Measurements from ENCODE around the gene WSCD1.

Gene WSCD1

DNA sequence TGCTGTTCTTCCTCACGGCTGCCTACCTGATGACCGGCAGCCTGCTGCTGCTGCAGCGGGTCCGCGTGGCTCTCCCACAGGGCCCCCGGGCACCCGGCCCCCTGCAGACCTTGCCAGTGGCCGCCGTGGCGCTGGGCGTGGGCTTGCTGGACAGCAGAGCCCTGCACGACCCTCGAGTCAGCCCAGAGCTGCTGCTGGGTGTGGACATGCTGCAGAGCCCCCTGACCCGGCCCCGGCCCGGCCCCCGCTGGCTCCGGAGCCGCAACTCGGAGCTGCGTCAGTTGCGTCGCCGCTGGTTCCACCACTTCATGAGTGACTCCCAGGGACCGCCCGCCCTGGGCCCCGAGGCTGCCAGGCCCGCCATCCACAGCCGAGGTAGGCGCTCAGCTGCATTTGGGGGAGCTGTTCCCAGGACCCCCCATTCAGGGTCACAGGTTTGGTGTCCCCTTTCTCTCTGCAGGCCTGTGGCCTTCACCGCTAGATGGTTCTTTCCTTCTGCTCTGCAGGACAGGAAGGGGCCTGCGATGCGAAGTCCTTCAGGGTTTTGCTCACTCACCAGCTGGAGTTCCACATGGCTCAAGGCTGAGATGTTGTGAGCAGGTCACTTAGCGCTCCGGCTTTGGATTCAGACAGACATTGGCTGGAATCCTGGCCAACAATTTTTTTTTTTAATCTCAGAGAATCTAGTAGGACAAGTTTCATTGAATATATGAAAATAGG lies 10.7 kb downstream of the WSCD1 start:
- DNase-seq = no peak

DNA sequence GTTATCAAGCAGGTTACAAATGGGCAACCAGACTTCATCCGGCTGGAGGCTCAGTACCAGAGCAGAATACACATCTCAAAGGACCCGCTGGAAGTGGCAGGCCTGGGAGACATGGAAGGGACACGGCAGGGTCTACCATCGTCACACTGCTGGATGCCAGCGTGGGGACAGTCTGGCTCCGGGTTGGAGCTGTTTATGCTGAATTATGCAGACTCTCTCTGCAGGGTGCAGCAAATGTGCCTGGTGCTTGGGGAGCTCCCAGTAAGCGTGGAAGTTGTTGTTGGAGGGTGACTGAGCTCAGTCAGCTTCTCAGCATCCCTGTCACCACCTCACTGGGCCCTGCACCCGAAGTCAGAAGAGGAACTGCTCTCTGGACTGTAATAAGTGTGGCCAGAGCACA lies 12.2 kb downstream of the WSCD1 start:
- H4K8ac ChIP-seq (ENCODE audit: low read depth, low read length) = no peak overlapping the region
- H2BK120ac ChIP-seq (ENCODE audit: low read depth, low read length) = no peak overlapping the region
- H3K18ac ChIP-seq (ENCODE audit: low read length) = no peak overlapping the region
- H2BK5ac ChIP-seq (ENCODE audit: low read length) = no peak overlapping the region
- H3K4me2 ChIP-seq (ENCODE audit: low read length) = no peak overlapping the region
- no peak overlapping the region for H3K4me3 ChIP-seq (ENCODE audit: low read length)
- H3K27ac ChIP-seq (ENCODE audit: low read depth, low read length) = no peak overlapping the region
- no peak for DNase-seq
- H3K23ac ChIP-seq (ENCODE audit: low read length) = no peak overlapping the region
- no peak overlapping the region for H2AK5ac ChIP-seq (ENCODE audit: low read length)
- H3K4ac ChIP-seq (ENCODE audit: low read depth, low read length) = no peak overlapping the region
- no peak overlapping the region for H4K5ac ChIP-seq (ENCODE audit: low read length)
- WGBS (ENCODE audit: extremely low coverage, insufficient coverage, low lambda C conversion rate) = no CpG with 5 or more reads among the region's 8 CpGs
- H3K9ac ChIP-seq (ENCODE audit: low read length) = no peak overlapping the region
- H3K79me1 ChIP-seq (ENCODE audit: low read length) = no peaks in the 10 kb centered on the region
- H3K27me3 ChIP-seq (ENCODE audit: insufficient read depth, low read length, poor library complexity) = no peaks in the 10 kb centered on the region
- no peaks in the 10 kb centered on the region for H3K4me1 ChIP-seq (ENCODE audit: control insufficient read depth, low read depth, low read length)
- H3K56ac ChIP-seq (ENCODE audit: low read length) = no peak overlapping the region
- no peaks in the 10 kb centered on the region for H3K79me2 ChIP-seq (ENCODE audit: control insufficient read depth, insufficient read depth, low read length)
- H2BK15ac ChIP-seq (replicated peaks; ENCODE audit: low read depth) = no peak overlapping the region
- no peaks in the 10 kb centered on the region for H3K36me3 ChIP-seq (ENCODE audit: control insufficient read depth, insufficient read depth, low read length)

More for the DNA sequence above, 10.7 kb downstream of the WSCD1 start:
- Histone ChIP-seq H3K9ac (ENCODE audit: low read length) (no peak overlapping the region), H2BK5ac (ENCODE audit: low read length) (no peak overlapping the region), H3K27me3 (ENCODE audit: insufficient read depth, low read length, poor library complexity) (no peaks in the 10 kb centered on the region), H2BK120ac (ENCODE audit: low read depth, low read length) (no peak overlapping the region), H3K56ac (ENCODE audit: low read length) (no peak overlapping the region), H3K79me2 (ENCODE audit: control insufficient read depth, insufficient read depth, low read length) (no peaks in the 10 kb centered on the region), H2AK5ac (ENCODE audit: low read length) (no peak overlapping the region), H3K23ac (ENCODE audit: low read length) (no peak overlapping the region), H3K79me1 (ENCODE audit: low read length) (no peaks in the 10 kb centered on the region), H4K8ac (ENCODE audit: low read depth, low read length) (no peak overlapping the region), H4K5ac (ENCODE audit: low read length) (no peak overlapping the region), H3K18ac (ENCODE audit: low read length) (no peak overlapping the region), H3K4me3 (ENCODE audit: low read length) (no peak overlapping the region), H3K36me3 (ENCODE audit: control insufficient read depth, insufficient read depth, low read length) (no peaks in the 10 kb centered on the region), H3K27ac (ENCODE audit: low read depth, low read length) (no peak overlapping the region), H3K4me1 (ENCODE audit: control insufficient read depth, low read depth, low read length) (no peaks in the 10 kb centered on the region), H3K4me2 (ENCODE audit: low read length) (no peak overlapping the region), H2BK15ac (replicated peaks; ENCODE audit: low read depth) (no peak overlapping the region), H3K4ac (ENCODE audit: low read depth, low read length) (no peak overlapping the region)
- WGBS (ENCODE audit: extremely low coverage, insufficient coverage, low lambda C conversion rate) = no CpG with 5 or more reads among the region's 35 CpGs

DNA sequence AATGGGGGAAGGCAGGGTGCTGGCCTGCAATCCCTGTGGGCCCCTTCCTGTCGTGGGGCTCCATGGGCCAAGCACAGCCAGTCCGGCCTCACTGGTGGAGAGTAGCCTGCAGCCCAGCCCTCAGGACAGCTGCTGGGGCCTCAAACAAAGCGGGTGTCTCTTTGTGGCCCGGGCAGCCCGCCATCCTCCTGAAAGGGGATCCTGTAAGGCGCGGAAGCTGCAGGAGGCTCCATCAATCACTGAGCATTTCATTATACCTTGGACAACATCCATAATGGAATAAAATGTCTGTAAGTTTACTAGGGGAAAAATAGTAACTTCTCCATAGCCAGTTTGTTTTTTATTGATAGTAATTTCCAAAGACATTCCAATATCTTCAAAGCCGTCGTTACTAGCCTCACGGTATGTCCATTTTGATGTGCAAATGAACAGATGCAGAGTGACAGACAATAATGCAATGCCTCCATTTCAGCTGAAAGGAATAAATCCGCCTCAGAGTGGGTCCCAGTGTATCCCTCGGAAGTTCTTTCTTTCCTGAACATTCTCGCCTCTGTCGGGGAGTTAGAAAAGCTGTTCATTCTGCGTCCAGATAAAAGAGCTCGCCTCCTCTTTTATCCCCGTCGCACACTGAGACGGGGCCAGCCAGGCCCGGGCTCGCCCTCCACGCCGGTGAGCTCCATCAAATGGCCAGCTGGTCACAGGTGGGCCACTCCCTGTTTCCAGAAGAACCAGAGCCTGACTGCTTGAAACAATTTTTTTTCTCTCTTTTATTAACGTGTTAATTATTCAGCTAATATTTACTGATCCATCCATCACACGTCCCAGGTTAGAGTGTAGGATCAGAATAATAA lies 14.4 kb downstream of the WSCD1 start:
- Histone ChIP-seq H2AK5ac (ENCODE audit: low read length) (no peak overlapping the region), H3K27ac (ENCODE audit: low read depth, low read length) (no peak overlapping the region), H3K79me1 (ENCODE audit: low read length) (no peaks in the 10 kb centered on the region)

DNA sequence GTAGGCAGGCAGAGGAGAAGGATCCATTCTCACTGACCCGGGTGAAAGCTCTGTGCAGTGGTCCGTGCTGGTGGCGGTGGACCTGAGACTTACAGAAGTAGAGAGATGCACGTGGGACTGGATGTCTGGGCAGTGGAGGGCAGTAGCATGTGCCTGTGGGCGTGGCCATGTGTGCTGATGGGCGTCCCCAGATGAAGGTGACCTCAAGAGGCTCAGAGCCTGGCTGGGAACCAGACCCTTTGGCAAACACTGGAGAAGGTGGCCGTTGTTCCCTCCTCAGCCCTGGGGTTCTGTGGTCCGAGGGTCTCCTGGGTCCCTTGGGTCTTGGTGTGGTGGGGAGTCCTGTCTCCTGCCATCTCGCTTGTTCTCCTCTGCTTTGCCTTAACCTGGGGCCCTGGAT lies 15.6 kb downstream of the WSCD1 start:
- no peaks in the 10 kb centered on the region for H3K79me1 ChIP-seq (ENCODE audit: low read length)
- H4K8ac ChIP-seq (ENCODE audit: low read depth, low read length) = no peak overlapping the region
- H3K27me3 ChIP-seq (ENCODE audit: insufficient read depth, low read length, poor library complexity) = no peaks in the 10 kb centered on the region
- H3K27ac ChIP-seq (ENCODE audit: low read depth, low read length) = no peak overlapping the region
- H3K9ac ChIP-seq (ENCODE audit: low read length) = no peak overlapping the region
- no peak overlapping the region for H3K18ac ChIP-seq (ENCODE audit: low read length)
- no peaks in the 10 kb centered on the region for H3K36me3 ChIP-seq (ENCODE audit: control insufficient read depth, insufficient read depth, low read length)
- no peak overlapping the region for H4K5ac ChIP-seq (ENCODE audit: low read length)
- H2BK5ac ChIP-seq (ENCODE audit: low read length) = no peak overlapping the region
- H2BK120ac ChIP-seq (ENCODE audit: low read depth, low read length) = no peak overlapping the region
- H2BK15ac ChIP-seq (replicated peaks; ENCODE audit: low read depth) = no peak overlapping the region
- no peaks in the 10 kb centered on the region for H3K4me1 ChIP-seq (ENCODE audit: control insufficient read depth, low read depth, low read length)
- H2AK5ac ChIP-seq (ENCODE audit: low read length) = no peak overlapping the region
- no peak overlapping the region for H3K4me2 ChIP-seq (ENCODE audit: low read length)
- WGBS (ENCODE audit: extremely low coverage, insufficient coverage, low lambda C conversion rate) = no CpG with 5 or more reads among the region's 9 CpGs
- no peak overlapping the region for H3K4me3 ChIP-seq (ENCODE audit: low read length)
- no peaks in the 10 kb centered on the region for H3K79me2 ChIP-seq (ENCODE audit: control insufficient read depth, insufficient read depth, low read length)
- H3K23ac ChIP-seq (ENCODE audit: low read length) = no peak overlapping the region
- DNase-seq = no peak
- no peak overlapping the region for H3K4ac ChIP-seq (ENCODE audit: low read depth, low read length)
- no peak overlapping the region for H3K56ac ChIP-seq (ENCODE audit: low read length)

More for the DNA sequence above, 14.4 kb downstream of the WSCD1 start:
- Histone ChIP-seq H3K4me2 (ENCODE audit: low read length) (no peak overlapping the region), H3K18ac (ENCODE audit: low read length) (no peak overlapping the region), H4K8ac (ENCODE audit: low read depth, low read length) (no peak overlapping the region), H3K56ac (ENCODE audit: low read length) (no peak overlapping the region), H2BK120ac (ENCODE audit: low read depth, low read length) (no peak overlapping the region), H3K27me3 (ENCODE audit: insufficient read depth, low read length, poor library complexity) (no peaks in the 10 kb centered on the region), H3K4me1 (ENCODE audit: control insufficient read depth, low read depth, low read length) (no peaks in the 10 kb centered on the region), H4K5ac (ENCODE audit: low read length) (no peak overlapping the region), H3K9ac (ENCODE audit: low read length) (no peak overlapping the region), H3K23ac (ENCODE audit: low read length) (no peak overlapping the region), H3K4ac (ENCODE audit: low read depth, low read length) (no peak overlapping the region), H3K4me3 (ENCODE audit: low read length) (no peak overlapping the region), H3K36me3 (ENCODE audit: control insufficient read depth, insufficient read depth, low read length) (no peaks in the 10 kb centered on the region), H2BK15ac (replicated peaks; ENCODE audit: low read depth) (no peak overlapping the region), H2BK5ac (ENCODE audit: low read length) (no peak overlapping the region), H3K79me2 (ENCODE audit: control insufficient read depth, insufficient read depth, low read length) (no peaks in the 10 kb centered on the region)
- DNase-seq = no peak
- no CpG with 5 or more reads among the region's 25 CpGs for WGBS (ENCODE audit: extremely low coverage, insufficient coverage, low lambda C conversion rate)

DNA sequence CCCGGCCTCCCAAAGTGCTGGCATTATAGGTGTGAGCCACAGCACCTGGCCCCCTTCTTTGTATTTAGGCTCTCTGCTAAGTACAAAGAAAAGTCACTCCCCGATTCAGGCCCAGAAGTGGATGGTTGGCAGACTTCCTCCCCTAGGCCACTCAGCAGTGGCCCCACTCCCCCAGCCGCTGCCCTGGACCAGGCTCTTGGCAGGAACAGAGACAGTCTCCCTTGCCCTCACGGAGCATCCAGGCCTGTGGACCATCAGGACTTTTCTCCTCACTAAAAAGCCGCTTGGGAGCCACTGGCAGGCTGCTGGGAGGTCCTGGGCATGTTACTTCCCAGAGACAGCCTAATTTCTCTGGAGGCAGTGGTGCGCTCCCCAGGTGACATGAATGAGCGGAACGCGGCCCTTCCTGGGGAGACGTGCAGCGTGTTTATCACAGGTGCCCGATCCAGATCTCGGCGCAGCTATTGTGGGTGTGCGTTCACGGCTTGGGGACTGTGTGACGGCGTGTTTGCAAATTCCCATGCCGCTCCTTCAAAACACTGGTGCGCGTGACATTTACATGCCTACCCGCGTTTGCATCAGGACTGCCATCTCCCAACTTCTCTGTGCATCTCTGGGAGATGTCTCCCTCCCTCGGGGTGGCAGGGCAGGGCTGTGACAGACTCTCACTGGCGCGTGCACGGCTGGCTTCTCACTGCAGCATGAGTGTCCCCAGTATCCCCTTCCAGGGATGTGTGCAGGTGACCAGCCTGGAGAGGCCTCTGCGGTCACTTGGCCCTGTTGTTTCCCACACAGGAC lies 16.6 kb downstream of the WSCD1 start:
- no peak overlapping the region for H3K18ac ChIP-seq (ENCODE audit: low read length)
- no peak overlapping the region for H3K4me2 ChIP-seq (ENCODE audit: low read length)
- H3K56ac ChIP-seq (ENCODE audit: low read length) = no peak overlapping the region
- H2BK120ac ChIP-seq (ENCODE audit: low read depth, low read length) = no peak overlapping the region
- no peak overlapping the region for H2AK5ac ChIP-seq (ENCODE audit: low read length)
- H4K8ac ChIP-seq (ENCODE audit: low read depth, low read length) = no peak overlapping the region
- H3K79me1 ChIP-seq (ENCODE audit: low read length) = no peaks in the 10 kb centered on the region
- no peak overlapping the region for H4K5ac ChIP-seq (ENCODE audit: low read length)
- no peak overlapping the region for H2BK15ac ChIP-seq (replicated peaks; ENCODE audit: low read depth)
- no peak overlapping the region for H3K23ac ChIP-seq (ENCODE audit: low read length)
- H3K27me3 ChIP-seq (ENCODE audit: insufficient read depth, low read length, poor library complexity) = no peaks in the 10 kb centered on the region
- no peak overlapping the region for H3K9ac ChIP-seq (ENCODE audit: low read length)
- H3K4ac ChIP-seq (ENCODE audit: low read depth, low read length) = no peak overlapping the region
- H3K4me3 ChIP-seq (ENCODE audit: low read length) = no peak overlapping the region
- no CpG with 5 or more reads among the region's 28 CpGs for WGBS (ENCODE audit: extremely low coverage, insufficient coverage, low lambda C conversion rate)
- no peaks in the 10 kb centered on the region for H3K4me1 ChIP-seq (ENCODE audit: control insufficient read depth, low read depth, low read length)
- no peak for DNase-seq
- no peak overlapping the region for H3K27ac ChIP-seq (ENCODE audit: low read depth, low read length)
- H3K36me3 ChIP-seq (ENCODE audit: control insufficient read depth, insufficient read depth, low read length) = no peaks in the 10 kb centered on the region
- H2BK5ac ChIP-seq (ENCODE audit: low read length) = no peak overlapping the region
- H3K79me2 ChIP-seq (ENCODE audit: control insufficient read depth, insufficient read depth, low read length) = no peaks in the 10 kb centered on the region
